Measurements from ENCODE around the gene CPN2. TPM values are rescaled to one million over a fixed set of nuclear protein-coding genes. Genes with fewer than 3 reads are reported as not detected.

CPN2 gene
- total and polyA plus RNA-seq, 2 of the 13 experiments (the other 11 are each of a cell fraction or from before 2014, with no cell fraction given): 26.7 to 27.7 TPM

- TF ChIP-seq RARA (CRISPR knock-in tag; IDR thresholded peaks at IDR 0.05): peak; percentile 74
- peak; percentile 73; the same call in 1 of the 2 replicates for TF ChIP-seq FOXK1 (CRISPR knock-in tag; IDR thresholded peaks at IDR 0.05; ENCODE audit: borderline replicate concordance, low read depth)
- TF ChIP-seq HMG20A (CRISPR knock-in tag; IDR thresholded peaks at IDR 0.05; ENCODE audit: borderline replicate concordance): peak; percentile 65; the same call in 1 of the 2 replicates
- TF ChIP-seq FOXA3 (CRISPR knock-in tag; IDR thresholded peaks at IDR 0.05): peak; percentile 92
- peak; percentile 39; the same call in 1 of the 2 replicates for TF ChIP-seq ZGPAT (CRISPR knock-in tag; IDR thresholded peaks at IDR 0.05)
- peak; percentile 37; the same call in 1 of the 2 replicates for TF ChIP-seq HHEX (CRISPR knock-in tag; IDR thresholded peaks at IDR 0.05)
- TF ChIP-seq THAP11 (CRISPR knock-in tag; IDR thresholded peaks at IDR 0.05): peak; percentile 34; the same call in 1 of the 2 replicates
- no peak for TF ChIP-seq SOX6 (IDR thresholded peaks at IDR 0.05)
- peak; percentile 42; the same call in 1 of the 2 replicates for TF ChIP-seq SOX6 (CRISPR knock-in tag; IDR thresholded peaks at IDR 0.05)
- no peak for TF ChIP-seq PRDM15 (CRISPR knock-in tag; IDR thresholded peaks at IDR 0.05)
- no peak for TF ChIP-seq ZNF430 (CRISPR knock-in tag; IDR thresholded peaks at IDR 0.05)
- 0 out of 2 replicates have a peak, but pooled peaks have one; percentile 23 for TF ChIP-seq SAP130 (CRISPR knock-in tag; IDR thresholded peaks at IDR 0.05; ENCODE audit: low read depth)
- peak; percentile 31; the same call in 1 of the 2 replicates for TF ChIP-seq RXRB (CRISPR knock-in tag; IDR thresholded peaks at IDR 0.05; ENCODE audit: borderline replicate concordance)
- TF ChIP-seq DRAP1 (CRISPR knock-in tag; IDR thresholded peaks at IDR 0.05): no peak
- 0 out of 2 replicates have a peak, but pooled peaks have one; percentile 27 for TF ChIP-seq FOXA1 (IDR thresholded peaks at IDR 0.05)
- peak; percentile 75 for TF ChIP-seq FOXA1 (CRISPR knock-in tag; IDR thresholded peaks at IDR 0.05)
- TF ChIP-seq SOX5 (CRISPR knock-in tag; IDR thresholded peaks at IDR 0.05; ENCODE audit: borderline replicate concordance): peak; percentile 25; the same call in 1 of the 2 replicates
- no peak for TF ChIP-seq ZSCAN22 (CRISPR knock-in tag; IDR thresholded peaks at IDR 0.05)
- TF ChIP-seq SOX13 (IDR thresholded peaks at IDR 0.05): no peak
- peak in 1 of 2 experiments; percentile 14; a peak in 1 of 4 replicates for TF ChIP-seq SOX13 (CRISPR knock-in tag; conservative IDR thresholded peaks at IDR 0.05 in 1 of 2, IDR thresholded peaks at IDR 0.05 in 1 of 2)
- TF ChIP-seq ZNF740 (CRISPR knock-in tag; IDR thresholded peaks at IDR 0.05): no peak
- no peak for TF ChIP-seq HNF4G (IDR thresholded peaks at IDR 0.05; ENCODE audit: borderline replicate concordance, low read depth, low read length)
- TF ChIP-seq HNF4G (CRISPR knock-in tag; IDR thresholded peaks at IDR 0.05; ENCODE audit: borderline replicate concordance, low read depth): no peak
- TF ChIP-seq RFXAP (CRISPR knock-in tag; IDR thresholded peaks at IDR 0.05; ENCODE audit: borderline replicate concordance): no peak
These were observed 35.5 kb upstream of the CPN2 start (continued) for GRCh38 chr3:194386648-194387047.
